Prostate gland (tissue), 2 donors: ENCODE measurements around the gene GUCD1.

Experiments
- POLR2A ChIP-seq: fragments of 450-650 bp; IDR thresholded peaks from one replicate; pipeline ENCODE4 v1.6.1; 2016; ENCODE audit warnings: antibody characterized with exemption, mild to moderate bottlenecking
- TF ChIP-seq, protein P1 (sequence below), 4 experiments: fragments of 200-600 bp in 2 of 4; fragments of 450-650 bp in 2 of 4; sonication (generic) in 2 of 4; IDR thresholded peaks; 1 replicate in 3 of 4; 2 replicates in 1 of 4; pipeline ENCODE4 v1.5.1; 2016 to 2019; ENCODE audit warnings: antibody characterized with exemption in 4 of 4, mild to moderate bottlenecking in 2 of 4, moderate library complexity in 2 of 4

DNA sequence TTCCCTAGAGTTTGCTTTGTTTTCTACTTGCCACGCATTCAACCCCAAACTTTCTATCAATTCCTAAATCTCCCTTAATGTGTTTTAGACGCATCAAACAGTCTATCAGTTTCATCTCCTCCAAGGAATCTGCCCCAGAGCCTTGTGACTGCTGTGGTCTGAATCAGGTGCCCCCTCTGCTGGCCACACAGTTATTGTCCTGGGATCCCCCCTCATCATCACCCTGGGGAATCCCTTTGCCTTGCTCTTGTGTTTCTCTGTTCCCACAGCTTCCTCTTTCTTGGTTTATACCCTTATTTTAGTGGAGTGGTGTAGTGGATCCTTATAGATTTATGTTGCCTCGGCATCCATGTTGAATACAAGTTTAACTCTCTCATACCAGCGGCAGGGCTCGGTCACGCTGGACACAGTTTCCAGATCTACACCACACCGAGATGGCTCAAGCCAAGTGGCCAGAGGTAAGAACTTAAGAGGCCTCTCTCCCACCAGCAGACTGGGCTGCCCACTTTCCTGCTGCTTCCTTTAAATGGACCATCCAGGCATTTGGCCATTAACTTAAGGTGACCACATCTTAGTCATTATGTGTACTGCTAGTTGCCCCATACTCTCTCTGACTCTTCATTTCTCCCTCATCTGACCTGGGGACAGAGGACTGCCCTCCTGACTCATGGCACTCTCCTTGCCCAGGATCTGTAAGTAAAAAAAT lies 51.6 kb downstream of the GUCD1 start:
- TF ChIP-seq, protein P1, sequence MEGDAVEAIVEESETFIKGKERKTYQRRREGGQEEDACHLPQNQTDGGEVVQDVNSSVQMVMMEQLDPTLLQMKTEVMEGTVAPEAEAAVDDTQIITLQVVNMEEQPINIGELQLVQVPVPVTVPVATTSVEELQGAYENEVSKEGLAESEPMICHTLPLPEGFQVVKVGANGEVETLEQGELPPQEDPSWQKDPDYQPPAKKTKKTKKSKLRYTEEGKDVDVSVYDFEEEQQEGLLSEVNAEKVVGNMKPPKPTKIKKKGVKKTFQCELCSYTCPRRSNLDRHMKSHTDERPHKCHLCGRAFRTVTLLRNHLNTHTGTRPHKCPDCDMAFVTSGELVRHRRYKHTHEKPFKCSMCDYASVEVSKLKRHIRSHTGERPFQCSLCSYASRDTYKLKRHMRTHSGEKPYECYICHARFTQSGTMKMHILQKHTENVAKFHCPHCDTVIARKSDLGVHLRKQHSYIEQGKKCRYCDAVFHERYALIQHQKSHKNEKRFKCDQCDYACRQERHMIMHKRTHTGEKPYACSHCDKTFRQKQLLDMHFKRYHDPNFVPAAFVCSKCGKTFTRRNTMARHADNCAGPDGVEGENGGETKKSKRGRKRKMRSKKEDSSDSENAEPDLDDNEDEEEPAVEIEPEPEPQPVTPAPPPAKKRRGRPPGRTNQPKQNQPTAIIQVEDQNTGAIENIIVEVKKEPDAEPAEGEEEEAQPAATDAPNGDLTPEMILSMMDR (IDR thresholded peaks at IDR 0.05) = peak in 3 of 4 experiments; percentile 52 to 63 (median 61)
- TF ChIP-seq POLR2A = no peak
